Measurements from ENCODE around the gene DNAH8. TPM values are rescaled to one million over a fixed set of nuclear protein-coding genes. Genes with fewer than 3 reads are reported as not detected.

The DNAH8 gene
- total and polyA plus RNA-seq, 8 donors, result under 0.01 to 0.18 TPM; not detected in 6

DNA sequence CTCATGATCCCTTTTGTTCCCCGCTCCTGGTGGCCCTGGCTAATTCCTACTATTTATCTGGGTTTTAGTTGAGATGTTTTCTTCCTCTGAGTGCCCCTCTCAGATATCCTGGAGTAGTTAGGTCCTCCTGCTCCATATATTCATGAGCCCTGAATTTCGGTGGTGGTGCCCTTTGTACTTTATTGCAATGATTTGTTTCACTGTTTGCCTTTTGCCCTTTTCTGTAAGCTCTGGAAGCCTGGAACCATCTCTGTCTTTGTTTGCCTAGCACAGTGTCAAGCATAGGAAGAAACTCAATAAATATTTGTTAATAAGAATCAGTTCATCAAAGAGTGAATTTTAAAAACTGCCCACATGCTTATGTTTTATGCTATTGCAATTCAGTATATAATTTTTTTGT lies 144.9 kb downstream of the DNAH8 start:
- no peak for TF ChIP-seq POLR2A (IDR thresholded peaks at IDR 0.05)
- TF ChIP-seq, protein P1, sequence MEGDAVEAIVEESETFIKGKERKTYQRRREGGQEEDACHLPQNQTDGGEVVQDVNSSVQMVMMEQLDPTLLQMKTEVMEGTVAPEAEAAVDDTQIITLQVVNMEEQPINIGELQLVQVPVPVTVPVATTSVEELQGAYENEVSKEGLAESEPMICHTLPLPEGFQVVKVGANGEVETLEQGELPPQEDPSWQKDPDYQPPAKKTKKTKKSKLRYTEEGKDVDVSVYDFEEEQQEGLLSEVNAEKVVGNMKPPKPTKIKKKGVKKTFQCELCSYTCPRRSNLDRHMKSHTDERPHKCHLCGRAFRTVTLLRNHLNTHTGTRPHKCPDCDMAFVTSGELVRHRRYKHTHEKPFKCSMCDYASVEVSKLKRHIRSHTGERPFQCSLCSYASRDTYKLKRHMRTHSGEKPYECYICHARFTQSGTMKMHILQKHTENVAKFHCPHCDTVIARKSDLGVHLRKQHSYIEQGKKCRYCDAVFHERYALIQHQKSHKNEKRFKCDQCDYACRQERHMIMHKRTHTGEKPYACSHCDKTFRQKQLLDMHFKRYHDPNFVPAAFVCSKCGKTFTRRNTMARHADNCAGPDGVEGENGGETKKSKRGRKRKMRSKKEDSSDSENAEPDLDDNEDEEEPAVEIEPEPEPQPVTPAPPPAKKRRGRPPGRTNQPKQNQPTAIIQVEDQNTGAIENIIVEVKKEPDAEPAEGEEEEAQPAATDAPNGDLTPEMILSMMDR (IDR thresholded peaks at IDR 0.05), result no peak
- TF ChIP-seq POLR2AphosphoS5 (IDR thresholded peaks at IDR 0.05), result no peak
- no peak for TF ChIP-seq EP300 (IDR thresholded peaks at IDR 0.05)
- no peaks in the 10 kb centered on the region for H3K4me1 ChIP-seq
- intact Hi-C loops (cut with DNase I; ENCODE audit: low total_unique reads), result no loop called here
- no peaks in the 10 kb centered on the region for H3K36me3 ChIP-seq
- no peak for DNase-seq
- H3K4me3 ChIP-seq, result no peak overlapping the region
- WGBS, 5 donors, result 55 to 79% (median 66%) methylated on average over 2 of the region's 2 CpGs
- H3K27me3 ChIP-seq, result no peaks in the 10 kb centered on the region
- H3K9me3 ChIP-seq, result no peaks in the 10 kb centered on the region
- no peak overlapping the region for H3K27ac ChIP-seq

DNA sequence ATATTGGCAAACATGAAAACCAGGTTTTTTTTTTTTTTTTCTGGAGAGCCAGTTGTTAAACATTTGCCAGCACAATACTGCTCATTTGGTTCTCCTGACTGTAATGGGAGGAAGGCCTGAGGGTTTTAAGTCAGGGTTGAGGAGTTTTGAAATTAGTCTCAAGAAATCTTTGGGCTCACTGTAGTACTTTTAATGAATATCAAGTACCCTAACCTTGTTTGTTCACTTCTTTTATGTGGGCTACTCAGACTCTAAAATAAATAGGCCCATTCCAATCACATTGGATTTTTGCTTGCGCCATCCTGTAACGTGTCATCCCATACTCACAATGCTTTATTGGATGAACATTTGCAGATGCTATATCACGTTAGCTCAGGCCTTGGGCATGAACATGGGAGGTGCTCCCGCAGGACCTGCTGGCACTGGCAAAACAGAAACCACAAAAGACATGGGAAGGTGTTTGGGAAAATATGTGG lies 146.9 kb downstream of the DNAH8 start:
- Histone ChIP-seq H3K36me3 (no peaks in the 10 kb centered on the region), H3K4me3 (no peak overlapping the region), H3K27me3 (no peaks in the 10 kb centered on the region), H3K4me1 (no peaks in the 10 kb centered on the region), H3K9me3 (no peaks in the 10 kb centered on the region), H3K27ac (no peak overlapping the region)
- 69 to 92% (median 74%) methylated on average over 4 of the region's 4 CpGs for WGBS, 5 donors
- DNase-seq, result no peak
- TF ChIP-seq POLR2AphosphoS5 (IDR thresholded peaks at IDR 0.05) (no peak), EP300 (IDR thresholded peaks at IDR 0.05) (no peak)
- TF ChIP-seq, protein P1 (IDR thresholded peaks at IDR 0.05), result no peak
- intact Hi-C loops (cut with DNase I; ENCODE audit: low total_unique reads), result no loop called here

DNA sequence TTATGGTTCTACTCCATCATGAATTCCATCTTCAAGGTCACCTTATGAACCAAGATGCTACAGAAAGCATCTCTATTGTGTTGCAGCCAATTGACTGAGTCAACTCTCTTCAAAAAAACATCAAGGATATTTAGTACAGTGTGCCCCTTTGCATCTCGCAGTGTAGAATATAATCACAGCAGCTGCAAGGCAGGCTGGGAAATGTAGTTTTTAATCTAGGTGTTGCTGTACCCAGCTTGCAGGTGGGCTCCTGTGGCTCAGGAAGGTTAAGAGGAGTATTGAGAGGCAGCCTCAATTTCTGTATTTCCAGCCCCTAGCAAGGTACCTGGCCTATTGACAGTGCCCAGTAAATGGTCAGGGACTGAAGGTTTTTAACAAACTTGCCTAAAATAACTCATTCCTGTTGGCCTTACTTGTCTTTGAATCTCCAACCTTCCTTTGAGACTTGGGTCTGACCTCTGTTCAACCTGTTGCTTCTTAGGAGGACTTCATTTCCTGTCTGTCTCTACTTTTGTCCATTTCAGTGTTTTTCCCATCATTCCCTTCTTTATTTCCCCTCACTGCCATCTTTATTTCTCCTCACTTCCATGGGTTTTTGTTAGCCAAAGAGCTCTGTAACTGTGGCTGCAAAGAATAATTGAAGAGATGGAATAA lies 150.5 kb downstream of the DNAH8 start:
- no peak for DNase-seq
- no peak overlapping the region for H3K4me3 ChIP-seq
- TF ChIP-seq POLR2A (IDR thresholded peaks at IDR 0.05) (no peak), EP300 (IDR thresholded peaks at IDR 0.05) (no peak), POLR2AphosphoS5 (IDR thresholded peaks at IDR 0.05) (no peak)
- TF ChIP-seq, protein P1 (IDR thresholded peaks at IDR 0.05), result no peak
- H3K27me3 ChIP-seq, result peaks cover 0 to 12% (median 0%) of the 10 kb centered on the region in 3 donors
- no peak overlapping the region for H3K27ac ChIP-seq
- intact Hi-C loops (cut with DNase I; ENCODE audit: low total_unique reads), result no loop called here
- WGBS, 5 donors, result 57 to 76% (median 64%) methylated on average over 1 of the region's 1 CpG
- H3K36me3 ChIP-seq, result no peaks in the 10 kb centered on the region
- no peaks in the 10 kb centered on the region for H3K4me1 ChIP-seq
- no peaks in the 10 kb centered on the region for H3K9me3 ChIP-seq

DNA sequence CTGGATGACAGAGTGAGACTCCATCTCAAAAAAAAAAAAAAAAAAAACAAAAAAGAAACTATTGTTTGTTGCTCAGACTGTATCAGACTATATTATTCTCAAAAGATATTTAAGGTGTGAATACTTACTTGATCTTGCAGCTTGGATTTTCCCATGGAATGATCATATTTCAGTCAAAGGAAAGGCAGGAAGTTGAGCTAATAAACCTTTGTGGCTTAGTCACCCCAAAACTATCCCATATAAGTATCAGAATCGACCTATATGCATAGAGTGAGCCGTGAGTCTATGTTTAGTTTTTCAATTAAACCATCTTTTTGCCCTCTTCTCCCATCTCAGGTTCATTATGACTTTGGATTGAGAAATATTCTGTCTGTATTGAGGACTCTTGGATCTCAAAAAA lies 152.6 kb downstream of the DNAH8 start:
- intact Hi-C loops (cut with DNase I; ENCODE audit: low total_unique reads), result no loop called here
- Histone ChIP-seq H3K9me3 (no peaks in the 10 kb centered on the region), H3K27ac (no peak overlapping the region), H3K4me1 (no peaks in the 10 kb centered on the region), H3K4me3 (no peak overlapping the region), H3K27me3 (peaks cover 0 to 12% (median 0%) of the 10 kb centered on the region in 3 donors), H3K36me3 (no peaks in the 10 kb centered on the region)
- DNase-seq, result no peak
- no peak for TF ChIP-seq POLR2AphosphoS5 (IDR thresholded peaks at IDR 0.05)
- no peak for TF ChIP-seq POLR2A (IDR thresholded peaks at IDR 0.05)
- TF ChIP-seq, protein P1 (IDR thresholded peaks at IDR 0.05), result no peak
- TF ChIP-seq EP300 (IDR thresholded peaks at IDR 0.05), result no peak
- 70 to 88% (median 82%) methylated on average over 2 of the region's 2 CpGs for WGBS, 5 donors
